Astrocyte of the spinal cord (primary cell): Measurements from ENCODE around the gene ANXA10.
A peak's percentile ranks its signal among the peaks of the same experiment; 100 is the strongest.
"Not testable (repeated sequence)": the region's sequence is repeated elsewhere in the genome, so short reads cannot be mapped to it uniquely, and the experiment has no call there.

Experiments used
- DNase-seq: peaks from one replicate; pipeline ENCODE4 v3.0.0; 2011; ENCODE audit warnings: low read depth, low spot score
- H3K4me3 ChIP-seq: 2 replicates; pipeline ENCODE4 v1.5.1; 2011; ENCODE audit warnings: low read depth, mild to moderate bottlenecking, low read length, moderate library complexity
- in situ Hi-C: cut with HindIII; loops from 2 replicates; pipeline ENCODE4 v1.10.0; 2017; ENCODE audit warnings: low sequenced_read_pairs
- TF ChIP-seq, protein P1 (sequence below): IDR thresholded peaks from 2 replicates; pipeline ENCODE4 v1.5.1; 2012; ENCODE audit warnings: low read depth, mild to moderate bottlenecking, low read length, inconsistent platforms

ANXA10 gene

DNA sequence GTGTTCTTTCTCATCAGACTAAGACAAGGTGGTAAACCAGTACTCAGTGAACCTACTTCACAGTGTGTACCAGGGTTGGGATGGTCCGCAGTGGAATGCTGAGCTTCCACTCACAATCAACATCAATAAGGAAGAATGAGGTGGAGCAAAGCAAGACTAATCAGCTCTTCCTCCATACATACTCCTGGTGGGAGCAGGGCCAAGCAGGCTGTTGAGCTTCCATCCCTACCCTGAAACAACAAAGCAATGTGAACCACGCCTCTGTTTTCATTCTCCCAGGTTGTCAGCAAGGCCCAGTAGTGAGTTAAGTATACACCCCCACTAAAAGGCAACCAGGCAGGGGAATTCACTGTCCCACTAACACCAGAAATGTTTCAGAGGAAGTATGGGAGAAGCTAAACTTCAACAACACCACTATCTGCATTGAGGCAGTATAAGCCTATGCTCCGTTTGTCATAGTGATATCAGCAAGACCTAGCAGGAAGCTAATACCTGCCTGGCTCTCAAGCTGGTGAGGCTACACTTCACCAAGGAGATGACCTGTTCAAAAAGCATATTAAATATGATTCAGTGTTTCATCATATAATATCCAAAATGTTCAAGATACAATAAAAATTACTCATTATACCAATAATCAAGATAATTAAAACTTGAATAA lies 116.7 kb downstream of the ANXA10 start:
- in situ Hi-C loops, result no loop called here
- no peak for DNase-seq
- no peak overlapping the region for H3K4me3 ChIP-seq
- TF ChIP-seq, protein P1, sequence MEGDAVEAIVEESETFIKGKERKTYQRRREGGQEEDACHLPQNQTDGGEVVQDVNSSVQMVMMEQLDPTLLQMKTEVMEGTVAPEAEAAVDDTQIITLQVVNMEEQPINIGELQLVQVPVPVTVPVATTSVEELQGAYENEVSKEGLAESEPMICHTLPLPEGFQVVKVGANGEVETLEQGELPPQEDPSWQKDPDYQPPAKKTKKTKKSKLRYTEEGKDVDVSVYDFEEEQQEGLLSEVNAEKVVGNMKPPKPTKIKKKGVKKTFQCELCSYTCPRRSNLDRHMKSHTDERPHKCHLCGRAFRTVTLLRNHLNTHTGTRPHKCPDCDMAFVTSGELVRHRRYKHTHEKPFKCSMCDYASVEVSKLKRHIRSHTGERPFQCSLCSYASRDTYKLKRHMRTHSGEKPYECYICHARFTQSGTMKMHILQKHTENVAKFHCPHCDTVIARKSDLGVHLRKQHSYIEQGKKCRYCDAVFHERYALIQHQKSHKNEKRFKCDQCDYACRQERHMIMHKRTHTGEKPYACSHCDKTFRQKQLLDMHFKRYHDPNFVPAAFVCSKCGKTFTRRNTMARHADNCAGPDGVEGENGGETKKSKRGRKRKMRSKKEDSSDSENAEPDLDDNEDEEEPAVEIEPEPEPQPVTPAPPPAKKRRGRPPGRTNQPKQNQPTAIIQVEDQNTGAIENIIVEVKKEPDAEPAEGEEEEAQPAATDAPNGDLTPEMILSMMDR, result no peak

DNA sequence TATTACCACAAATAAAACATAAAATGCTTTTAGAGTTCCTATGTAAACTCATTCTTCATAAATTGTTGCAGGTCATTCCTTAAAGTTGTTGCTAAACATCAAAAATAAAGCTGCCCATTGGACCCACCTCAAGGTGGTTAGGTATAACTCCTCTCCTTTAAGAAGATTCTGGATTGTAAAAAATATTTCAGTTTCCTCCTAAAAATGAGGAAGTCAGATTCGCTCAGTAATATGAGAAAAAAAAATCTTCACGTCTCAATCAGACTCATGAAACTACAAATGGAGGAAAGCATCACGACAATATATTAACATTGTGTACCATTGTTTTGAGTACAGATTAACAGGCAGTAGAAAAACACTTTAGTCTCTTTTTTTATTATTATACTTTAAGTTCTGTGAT lies 120.3 kb downstream of the ANXA10 start:
- in situ Hi-C loops, result no loop called here

DNA sequence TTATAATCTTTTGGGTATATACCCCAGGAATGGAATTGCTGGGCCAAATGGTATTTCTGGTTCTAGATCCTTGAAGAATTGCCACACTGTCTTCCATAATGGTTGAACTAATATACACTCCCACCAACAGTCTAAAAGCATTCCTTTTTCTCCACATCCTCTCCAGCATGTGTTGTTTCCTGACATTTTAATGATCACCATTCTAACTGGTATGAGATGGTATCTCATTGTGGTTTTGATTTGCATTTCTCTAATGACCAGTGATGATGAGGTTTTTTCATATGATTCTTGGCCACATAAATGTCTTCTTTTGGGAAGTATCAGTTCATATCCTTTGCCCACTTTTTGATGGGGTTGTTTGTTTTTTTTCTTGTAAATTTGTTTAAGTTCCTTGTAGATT lies 121.2 kb downstream of the ANXA10 start:
- in situ Hi-C loops, H3K4me3 ChIP-seq, DNase-seq: not testable (repeated sequence)

More for the DNA sequence above, 120.3 kb downstream of the ANXA10 start:
- no peak overlapping the region for H3K4me3 ChIP-seq
- TF ChIP-seq, protein P1, result no peak
- DNase-seq, result no peak

DNA sequence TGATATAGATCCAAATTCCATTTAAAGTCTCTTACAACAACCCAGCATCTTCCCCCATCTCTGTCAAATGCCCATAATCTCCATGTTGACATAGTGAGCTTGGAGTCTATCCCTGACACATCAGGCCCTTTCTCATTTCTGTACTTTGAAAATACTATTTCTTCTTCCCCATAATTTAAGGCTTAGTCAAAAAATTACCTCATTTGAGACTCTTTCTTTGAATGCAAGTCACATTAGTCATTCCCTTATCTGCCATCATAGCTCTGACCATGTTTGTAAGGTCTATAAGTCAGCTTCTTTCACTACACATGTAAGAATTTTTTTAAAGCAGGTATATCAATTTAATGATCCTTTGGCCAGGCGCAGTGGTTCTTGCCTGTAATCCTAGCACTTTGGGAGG lies 126.3 kb downstream of the ANXA10 start:
- H3K4me3 ChIP-seq, result no peak overlapping the region
- in situ Hi-C loops, result no loop called here
- TF ChIP-seq, protein P1, result no peak
- DNase-seq, result peak; percentile 60

DNA sequence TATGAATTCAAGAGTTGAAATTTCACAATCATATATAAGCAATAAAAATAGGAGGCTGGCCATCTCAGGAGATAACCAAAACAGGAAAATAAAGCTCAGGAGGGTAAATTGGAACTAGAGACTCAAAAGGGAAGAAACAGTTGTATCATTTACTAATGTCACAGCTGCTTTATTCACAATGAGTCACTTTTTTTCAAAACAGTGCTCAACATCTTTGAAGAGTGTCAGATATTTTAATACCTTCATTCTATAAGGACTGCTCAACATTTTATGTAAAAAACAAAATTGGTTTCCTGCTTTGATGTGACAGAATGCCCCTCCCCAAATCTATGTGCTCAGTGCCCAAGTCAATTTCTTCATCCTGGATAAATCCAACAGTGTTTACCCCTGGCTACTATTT lies 128.6 kb downstream of the ANXA10 start:
- in situ Hi-C loops, result no loop called here
- no peak overlapping the region for H3K4me3 ChIP-seq
- TF ChIP-seq, protein P1, result no peak
- no peak for DNase-seq

DNA sequence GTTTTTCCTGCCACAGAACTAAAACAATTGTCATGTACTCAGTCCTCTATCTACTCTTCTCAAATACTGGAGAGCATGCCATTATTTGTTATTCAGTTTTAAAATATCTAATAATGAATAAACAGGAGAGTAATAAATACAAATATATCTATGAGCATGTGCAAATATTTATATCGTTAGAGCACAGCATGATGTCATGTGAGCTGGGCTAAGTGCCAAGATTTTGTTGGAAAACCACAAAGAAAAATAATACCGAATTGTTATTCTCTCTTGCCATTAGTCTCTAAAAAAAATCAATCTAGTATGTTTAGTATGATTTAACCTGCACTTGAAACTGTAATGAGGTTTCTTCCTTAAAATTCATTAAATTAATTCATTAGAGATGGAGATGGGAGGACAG lies 129.0 kb downstream of the ANXA10 start:
- in situ Hi-C loops, result no loop called here
- H3K4me3 ChIP-seq, result no peak overlapping the region
- TF ChIP-seq, protein P1, result no peak
- DNase-seq, result peak; percentile 72
